ENCODE measurements around the gene CDK5RAP3.

CDK5RAP3 gene

GRCh38 chr17:47946516-47946915, 24.4 kb upstream of the CDK5RAP3 start:
- in situ Hi-C loops (cut with HindIII; ENCODE audit: low pct_ligation_motif_present, low pct_unique_long_range_greater_than_20kb, low sequenced_read_pairs) = no loop called here
- no peak for DNase-seq

GRCh38 chr17:47946929-47947397, 23.9 kb upstream of the CDK5RAP3 start:
- DNase-seq = peak; percentile 86
- in situ Hi-C loops (cut with HindIII; ENCODE audit: low pct_ligation_motif_present, low pct_unique_long_range_greater_than_20kb, low sequenced_read_pairs) = no loop called here

- in situ Hi-C loops (cut with HindIII; ENCODE audit: low pct_ligation_motif_present, low pct_unique_long_range_greater_than_20kb, low sequenced_read_pairs) = no loop called here
- peak; percentile 54 for DNase-seq
Observed at GRCh38 chr17:47948706-47949196, 22.2 kb upstream of the CDK5RAP3 start.

- in situ Hi-C loops (cut with HindIII; ENCODE audit: low pct_ligation_motif_present, low pct_unique_long_range_greater_than_20kb, low sequenced_read_pairs) = no loop called here
- DNase-seq = peak; percentile 85
Observed at GRCh38 chr17:47949197-47949759, 21.6 kb upstream of the CDK5RAP3 start.

GRCh38 chr17:47949946-47950345, 21.0 kb upstream of the CDK5RAP3 start:
- no peak for DNase-seq
- in situ Hi-C loops (cut with HindIII; ENCODE audit: low pct_ligation_motif_present, low pct_unique_long_range_greater_than_20kb, low sequenced_read_pairs) = no loop called here

- in situ Hi-C loops (cut with HindIII; ENCODE audit: low pct_ligation_motif_present, low pct_unique_long_range_greater_than_20kb, low sequenced_read_pairs) = no loop called here
- DNase-seq = no peak
Observed at GRCh38 chr17:47950448-47950847, 20.5 kb upstream of the CDK5RAP3 start.

- DNase-seq = no peak
- in situ Hi-C loops (cut with HindIII; ENCODE audit: low pct_ligation_motif_present, low pct_unique_long_range_greater_than_20kb, low sequenced_read_pairs) = no loop called here
Observed at GRCh38 chr17:47952171-47953021, 18.5 kb upstream of the CDK5RAP3 start.

- no peak for DNase-seq
- in situ Hi-C loops (cut with HindIII; ENCODE audit: low pct_ligation_motif_present, low pct_unique_long_range_greater_than_20kb, low sequenced_read_pairs) = no loop called here
Observed at GRCh38 chr17:47953909-47954308, 17.0 kb upstream of the CDK5RAP3 start.

- in situ Hi-C loops (cut with HindIII; ENCODE audit: low pct_ligation_motif_present, low pct_unique_long_range_greater_than_20kb, low sequenced_read_pairs) = no loop called here
- no peak for DNase-seq
Observed at GRCh38 chr17:47955497-47956461, 15.1 kb upstream of the CDK5RAP3 start.

GRCh38 chr17:47956791-47957590, 13.9 kb upstream of the CDK5RAP3 start:
- DNase-seq = peak; percentile 31
- in situ Hi-C loops (cut with HindIII; ENCODE audit: low pct_ligation_motif_present, low pct_unique_long_range_greater_than_20kb, low sequenced_read_pairs) = no loop called here

- DNase-seq = no peak
- in situ Hi-C loops (cut with HindIII; ENCODE audit: low pct_ligation_motif_present, low pct_unique_long_range_greater_than_20kb, low sequenced_read_pairs) = no loop called here
Observed at GRCh38 chr17:47957591-47958490, 13.1 kb upstream of the CDK5RAP3 start, which contains the start of gene PRR15L. Gene PRR15L (minus strand): TSS chr17:47957883. CDS start chr17:47953234, 4,649 bp downstream.

- DNase-seq = no peak
- in situ Hi-C loops (cut with HindIII; ENCODE audit: low pct_ligation_motif_present, low pct_unique_long_range_greater_than_20kb, low sequenced_read_pairs) = no loop called here
Observed at GRCh38 chr17:47959825-47960655, 10.9 kb upstream of the CDK5RAP3 start.

GRCh38 chr17:47961406-47961805, 9.5 kb upstream of the CDK5RAP3 start:
- DNase-seq = no peak
- in situ Hi-C loops (cut with HindIII; ENCODE audit: low pct_ligation_motif_present, low pct_unique_long_range_greater_than_20kb, low sequenced_read_pairs) = no loop called here

- in situ Hi-C loops (cut with HindIII; ENCODE audit: low pct_ligation_motif_present, low pct_unique_long_range_greater_than_20kb, low sequenced_read_pairs) = no loop called here
- no peak for DNase-seq
Observed at GRCh38 chr17:47962901-47963300, 8.0 kb upstream of the CDK5RAP3 start.

- in situ Hi-C loops (cut with HindIII; ENCODE audit: low pct_ligation_motif_present, low pct_unique_long_range_greater_than_20kb, low sequenced_read_pairs) = no loop called here
Observed at GRCh38 chr17:47964856-47965255, 6.1 kb upstream of the CDK5RAP3 start.

GRCh38 chr17:47966079-47966519, 4.8 kb upstream of the CDK5RAP3 start:
- no peak for DNase-seq
- in situ Hi-C loops (cut with HindIII; ENCODE audit: low pct_ligation_motif_present, low pct_unique_long_range_greater_than_20kb, low sequenced_read_pairs) = no loop called here

More at GRCh38 chr17:47964856-47965255, 6.1 kb upstream of the CDK5RAP3 start:
- DNase-seq = no peak

Data from ACHN (cell line).